DND-41 (cell line): Measurements from ENCODE around the gene SRP19.

ENCODE experiments used
- EZH2 ChIP-seq: IDR thresholded peaks from 3 replicates; pipeline ENCODE4 v1.6.1; 2012; ENCODE audit warnings: borderline replicate concordance, low read depth, mild to moderate bottlenecking, moderate library complexity, low read length, inconsistent platforms; ENCODE audit not compliant: severe bottlenecking
- TF ChIP-seq, protein P1 (sequence below): IDR thresholded peaks from 2 replicates; pipeline ENCODE4 v1.5.1; 2012; ENCODE audit warnings: borderline replicate concordance, low read length, moderate library complexity, mild to moderate bottlenecking; ENCODE audit not compliant: poor library complexity, severe bottlenecking; ENCODE audit errors: extremely low read depth

DNA sequence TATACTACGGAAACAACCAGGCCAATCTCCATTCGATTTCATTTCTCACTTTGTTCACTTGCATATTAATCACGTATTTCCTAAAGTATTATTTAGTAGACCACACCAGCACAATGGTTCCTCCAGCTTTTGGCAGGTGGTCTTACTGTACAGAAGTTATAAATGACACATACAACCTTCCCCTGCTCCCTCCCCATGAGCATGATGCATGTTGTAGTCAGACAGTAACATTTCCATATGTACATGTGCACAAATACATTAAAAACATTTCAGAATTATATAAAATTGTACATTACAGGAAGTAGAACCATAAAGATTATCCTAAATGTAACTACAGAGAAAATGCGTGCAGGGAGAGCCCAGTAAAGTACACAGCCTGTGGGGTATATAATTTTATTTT, 17.0 kb downstream of the SRP19 start:
- TF ChIP-seq, protein P1, sequence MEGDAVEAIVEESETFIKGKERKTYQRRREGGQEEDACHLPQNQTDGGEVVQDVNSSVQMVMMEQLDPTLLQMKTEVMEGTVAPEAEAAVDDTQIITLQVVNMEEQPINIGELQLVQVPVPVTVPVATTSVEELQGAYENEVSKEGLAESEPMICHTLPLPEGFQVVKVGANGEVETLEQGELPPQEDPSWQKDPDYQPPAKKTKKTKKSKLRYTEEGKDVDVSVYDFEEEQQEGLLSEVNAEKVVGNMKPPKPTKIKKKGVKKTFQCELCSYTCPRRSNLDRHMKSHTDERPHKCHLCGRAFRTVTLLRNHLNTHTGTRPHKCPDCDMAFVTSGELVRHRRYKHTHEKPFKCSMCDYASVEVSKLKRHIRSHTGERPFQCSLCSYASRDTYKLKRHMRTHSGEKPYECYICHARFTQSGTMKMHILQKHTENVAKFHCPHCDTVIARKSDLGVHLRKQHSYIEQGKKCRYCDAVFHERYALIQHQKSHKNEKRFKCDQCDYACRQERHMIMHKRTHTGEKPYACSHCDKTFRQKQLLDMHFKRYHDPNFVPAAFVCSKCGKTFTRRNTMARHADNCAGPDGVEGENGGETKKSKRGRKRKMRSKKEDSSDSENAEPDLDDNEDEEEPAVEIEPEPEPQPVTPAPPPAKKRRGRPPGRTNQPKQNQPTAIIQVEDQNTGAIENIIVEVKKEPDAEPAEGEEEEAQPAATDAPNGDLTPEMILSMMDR = no peak
- no peak for TF ChIP-seq EZH2
